ENCODE results near the gene TEX35. TPM values are rescaled to one million over a fixed set of nuclear protein-coding genes. Genes with fewer than 3 reads are reported as not detected.

Gene TEX35
- total RNA-seq, 1 donor from 2014 or later = not detected

- Histone ChIP-seq H3K9me3 (ENCODE audit: insufficient read depth, low read depth, low read length) (no peaks in the 10 kb centered on the region), H3K79me2 (ENCODE audit: insufficient read depth, low read length) (no peaks in the 10 kb centered on the region), H3K36me3 (ENCODE audit: insufficient read depth, low read length) (no peaks in the 10 kb centered on the region), H3K27ac (ENCODE audit: low read depth, low read length) (no peak overlapping the region), H3K4me3 (ENCODE audit: insufficient read depth, low read depth, low read length) (no peak overlapping the region), H3K27me3 (ENCODE audit: insufficient read depth, low read length) (no peaks in the 10 kb centered on the region), H4K20me1 (ENCODE audit: insufficient read depth, low read length) (no peaks in the 10 kb centered on the region), H2AFZ (ENCODE audit: low read depth, low read length) (no peak overlapping the region), H3K4me2 (ENCODE audit: low read length) (no peak overlapping the region), H3K4me1 (ENCODE audit: insufficient read depth, low read length) (no peaks in the 10 kb centered on the region), H3K9ac (ENCODE audit: low read length) (no peak overlapping the region)
- H3K27ac Mint-ChIP-seq (ENCODE audit: unreplicated experiment) = no peak overlapping the region
- TF ChIP-seq CTCF (IDR thresholded peaks at IDR 0.05; ENCODE audit: insufficient read depth, low read depth, low read length) = no peak
- no peak for TF ChIP-seq EZH2 (IDR thresholded peaks at IDR 0.05; ENCODE audit: insufficient read depth, low read length)
- H3K4me1 Mint-ChIP-seq (ENCODE audit: low read depth, unreplicated experiment) = no peaks in the 10 kb centered on the region
- FAIRE-seq (no peak), DNase-seq (ENCODE audit: low read depth) (no peak)
- no peak overlapping the region for H3K4me3 Mint-ChIP-seq (ENCODE audit: unreplicated experiment)
- H3K9me3 Mint-ChIP-seq (ENCODE audit: unreplicated experiment) = no peaks in the 10 kb centered on the region
- H3K36me3 Mint-ChIP-seq (ENCODE audit: low read depth, unreplicated experiment) = no peaks in the 10 kb centered on the region
- H3K27me3 Mint-ChIP-seq (ENCODE audit: low read depth, unreplicated experiment) = peaks cover 17% of the 10 kb centered on the region
These were observed 14.9 kb upstream of the TEX35 start for GRCh38 chr1:178497903-178498478.

- FAIRE-seq (no peak), DNase-seq (ENCODE audit: low read depth) (no peak)
- Histone ChIP-seq H2AFZ (ENCODE audit: low read depth, low read length) (no peak overlapping the region), H3K4me3 (ENCODE audit: insufficient read depth, low read depth, low read length) (no peak overlapping the region), H3K4me2 (ENCODE audit: low read length) (no peak overlapping the region), H3K9me3 (ENCODE audit: insufficient read depth, low read depth, low read length) (no peaks in the 10 kb centered on the region), H3K79me2 (ENCODE audit: insufficient read depth, low read length) (no peaks in the 10 kb centered on the region), H4K20me1 (ENCODE audit: insufficient read depth, low read length) (no peaks in the 10 kb centered on the region), H3K27me3 (ENCODE audit: insufficient read depth, low read length) (no peaks in the 10 kb centered on the region), H3K4me1 (ENCODE audit: insufficient read depth, low read length) (no peaks in the 10 kb centered on the region), H3K9ac (ENCODE audit: low read length) (no peak overlapping the region), H3K27ac (ENCODE audit: low read depth, low read length) (no peak overlapping the region), H3K36me3 (ENCODE audit: insufficient read depth, low read length) (no peaks in the 10 kb centered on the region)
- H3K4me3 Mint-ChIP-seq (ENCODE audit: unreplicated experiment) = no peak overlapping the region
- H3K9me3 Mint-ChIP-seq (ENCODE audit: unreplicated experiment) = no peaks in the 10 kb centered on the region
- H3K27me3 Mint-ChIP-seq (ENCODE audit: low read depth, unreplicated experiment) = peaks cover 16% of the 10 kb centered on the region
- H3K36me3 Mint-ChIP-seq (ENCODE audit: low read depth, unreplicated experiment) = no peaks in the 10 kb centered on the region
- no peak for TF ChIP-seq EZH2 (IDR thresholded peaks at IDR 0.05; ENCODE audit: insufficient read depth, low read length)
- no peak for TF ChIP-seq CTCF (IDR thresholded peaks at IDR 0.05; ENCODE audit: insufficient read depth, low read depth, low read length)
- H3K4me1 Mint-ChIP-seq (ENCODE audit: low read depth, unreplicated experiment) = no peaks in the 10 kb centered on the region
- H3K27ac Mint-ChIP-seq (ENCODE audit: unreplicated experiment) = no peak overlapping the region
These were observed 13.8 kb upstream of the TEX35 start for GRCh38 chr1:178498896-178499675.
